WTC11 (cell line): ENCODE measurements around the gene LTBP2. TPM values are rescaled to one million over a fixed set of nuclear protein-coding genes. Genes with fewer than 3 reads are reported as not detected.

ENCODE experiments used
- ATAC-seq: fragments of 200-7000 bp; cut with Tn5 transposase; 2 replicates; pipeline ENCODE4 v1.10.0; 2021; ENCODE audit warnings: mild to moderate bottlenecking, moderate library complexity
- CTCF ChIA-PET: fragments of 300-600 bp; sonication (Branson Sonifier 250); formaldehyde crosslinking; loops from one replicate; lab custom pipeline; 2021; ENCODE audit warnings: antibody characterized with exemption; lab: Charles Lee
- POLR2A ChIA-PET: fragments of 350-600 bp; sonication (Branson Sonifier 250); formaldehyde crosslinking; loops from one replicate; lab custom pipeline; 2021; ENCODE audit warnings: antibody characterized with exemption; lab: Charles Lee
- DNase-seq: peaks from one replicate; pipeline ENCODE4 v3.0.0; 2021; ENCODE audit warnings: low spot score
- H3K27ac Mint-ChIP-seq: 2 replicates; pipeline ENCODE4 v1.8.0; 2021; ENCODE audit warnings: mixed read lengths
- H3K27me3 Mint-ChIP-seq: 2 replicates; pipeline ENCODE4 v1.8.0; 2021; ENCODE audit warnings: low read depth, mild to moderate bottlenecking, moderate library complexity, mixed read lengths
- H3K36me3 Mint-ChIP-seq: 2 replicates; pipeline ENCODE4 v1.8.0; 2021; ENCODE audit warnings: mixed read lengths
- H3K4me1 Mint-ChIP-seq: 2 replicates; pipeline ENCODE4 v1.8.0; 2022; ENCODE audit warnings: mixed read lengths
- H3K4me3 Mint-ChIP-seq: 2 replicates; pipeline ENCODE4 v1.8.0; 2021; ENCODE audit warnings: mild to moderate bottlenecking, moderate library complexity, mixed read lengths
- H3K9me3 Mint-ChIP-seq: 2 replicates; pipeline ENCODE4 v1.8.0; 2021; ENCODE audit warnings: mixed read lengths
- ERG ChIP-seq: fragments of 250-450 bp; sonication (Bioruptor Pico); IDR thresholded peaks from 2 replicates; pipeline ENCODE4 v1.8.0; 2021; ENCODE audit warnings: mild to moderate bottlenecking
- ESRRA ChIP-seq: sonication (generic); formaldehyde crosslinking; IDR thresholded peaks from 2 replicates; pipeline ENCODE4 v1.8.1; 2022; ENCODE audit warnings: mild to moderate bottlenecking, missing genetic modification reagents, borderline replicate concordance
- FOXJ3 ChIP-seq: sonication (generic); formaldehyde crosslinking; IDR thresholded peaks from 2 replicates; pipeline ENCODE4 v1.9.0; 2021; ENCODE audit warnings: missing genetic modification reagents, mild to moderate bottlenecking, borderline replicate concordance
- FOXK1 ChIP-seq: sonication (generic); formaldehyde crosslinking; IDR thresholded peaks from 2 replicates; pipeline ENCODE4 v1.8.0; 2022; ENCODE audit warnings: mild to moderate bottlenecking, moderate library complexity, missing genetic modification reagents
- FOXP1 ChIP-seq: sonication (generic); formaldehyde crosslinking; IDR thresholded peaks from 2 replicates; pipeline ENCODE4 v1.8.0; 2022; ENCODE audit warnings: missing genetic modification reagents, mild to moderate bottlenecking, moderate library complexity, borderline replicate concordance
- FOXP4 ChIP-seq: sonication (generic); formaldehyde crosslinking; IDR thresholded peaks from 2 replicates; pipeline ENCODE4 v1.8.0; 2022; ENCODE audit warnings: mild to moderate bottlenecking, missing genetic modification reagents
- KAT7 ChIP-seq: sonication (generic); formaldehyde crosslinking; IDR thresholded peaks from 2 replicates; pipeline ENCODE4 v1.8.1; 2023; ENCODE audit warnings: missing genetic modification reagents, mild to moderate bottlenecking, borderline replicate concordance
- MXD4 ChIP-seq: fragments of 250-450 bp; sonication (Bioruptor Pico); IDR thresholded peaks from 2 replicates; pipeline ENCODE4 v1.8.0; 2021; ENCODE audit warnings: mild to moderate bottlenecking, moderate library complexity, borderline replicate concordance
- NR1H2 ChIP-seq: sonication (generic); formaldehyde crosslinking; IDR thresholded peaks from 2 replicates; pipeline ENCODE4 v1.9.0; 2021; ENCODE audit warnings: mild to moderate bottlenecking, moderate library complexity, missing genetic modification reagents
- NR3C1 ChIP-seq: sonication (generic); formaldehyde crosslinking; conservative IDR thresholded peaks from 2 replicates; pipeline ENCODE4 v1.8.1; 2023; ENCODE audit warnings: low read depth, mild to moderate bottlenecking, missing genetic modification reagents
- PREB ChIP-seq: sonication (generic); formaldehyde crosslinking; IDR thresholded peaks from 2 replicates; pipeline ENCODE4 v1.8.1; 2022; ENCODE audit warnings: mild to moderate bottlenecking, missing genetic modification reagents, moderate library complexity, borderline replicate concordance
- SMAD3 ChIP-seq: sonication (generic); formaldehyde crosslinking; IDR thresholded peaks from 2 replicates; pipeline ENCODE4 v1.8.0; 2022; ENCODE audit warnings: missing genetic modification reagents, mild to moderate bottlenecking, borderline replicate concordance
- ZNF232 ChIP-seq: sonication (generic); formaldehyde crosslinking; IDR thresholded peaks from 2 replicates; pipeline ENCODE4 v1.8.0; 2022; ENCODE audit warnings: mild to moderate bottlenecking, missing genetic modification reagents
- ZNF416 ChIP-seq: fragments of 250-450 bp; sonication (Bioruptor Pico); IDR thresholded peaks from 2 replicates; pipeline ENCODE4 v1.9.0; 2021; ENCODE audit warnings: mild to moderate bottlenecking, inconsistent platforms
- ZNF512 ChIP-seq: sonication (generic); formaldehyde crosslinking; IDR thresholded peaks from 2 replicates; pipeline ENCODE4 v1.8.1; 2022; ENCODE audit warnings: missing genetic modification reagents, borderline replicate concordance
- ZNF671 ChIP-seq: fragments of 250-450 bp; sonication (Bioruptor Pico); IDR thresholded peaks from 2 replicates; pipeline ENCODE4 v1.8.0; 2021; ENCODE audit warnings: mild to moderate bottlenecking
- total RNA-seq: library from RNA; stranded (reverse); gene quantifications from 3 replicates; pipeline ENCODE4 v1.2.3, GENCODE V29; 2021
- TF ChIP-seq, protein P1 (sequence below): sonication (generic); formaldehyde crosslinking; IDR thresholded peaks from 2 replicates; pipeline ENCODE4 v1.8.0; 2022; ENCODE audit warnings: mild to moderate bottlenecking, missing genetic modification reagents
- TF ChIP-seq, protein P2 (sequence below): sonication (generic); formaldehyde crosslinking; IDR thresholded peaks from 2 replicates; pipeline ENCODE4 v1.8.1; 2023; ENCODE audit warnings: mild to moderate bottlenecking, missing genetic modification reagents

LTBP2 gene
- total RNA-seq, 1 experiment from 2014 or later: 1.2 TPM

DNA sequence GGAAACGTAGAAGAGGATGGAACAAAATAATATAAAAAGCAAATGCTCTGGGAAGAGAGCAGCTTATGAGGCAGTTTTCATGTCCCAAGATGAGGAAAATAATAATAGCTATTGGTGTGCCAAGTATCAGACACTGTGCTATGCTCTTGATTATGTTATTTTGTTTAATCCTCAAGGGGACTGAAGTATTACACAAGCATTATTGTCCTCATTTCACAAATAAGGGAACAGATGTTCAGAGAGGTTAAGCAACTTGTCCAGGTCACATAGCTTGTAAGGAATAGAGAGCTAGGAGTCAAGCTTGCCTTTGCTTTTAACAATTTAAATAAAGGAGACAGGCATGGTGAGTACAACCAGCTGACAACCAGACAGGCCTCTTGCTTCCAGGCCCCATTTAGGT is 26.9 kb upstream of the LTBP2 start (continued):
- TF ChIP-seq FOXJ3 (no peak), PREB (CRISPR knock-in tag) (no peak), ZNF232 (CRISPR knock-in tag) (no peak), FOXP1 (CRISPR knock-in tag) (no peak)

GRCh38 chr14:74638066-74638465 is 26.0 kb upstream of the LTBP2 start:
- H3K9me3 Mint-ChIP-seq: no peaks in the 10 kb centered on the region
- no peaks in the 10 kb centered on the region for H3K27me3 Mint-ChIP-seq
- peaks cover 7% of the 10 kb centered on the region for H3K4me1 Mint-ChIP-seq
- ChIA-PET CTCF (interaction anchor here (1.2 to 3.8 kb wide), 9 partner anchors 10 to 135 kb away, joined by 3 to 21 read pairs (median 4); no protein-coding TSS in a partner anchor), POLR2A (interaction anchor here (0.6 kb wide), 1 partner anchor 134 kb away, joined by 4 read pairs; no protein-coding TSS in a partner anchor)
- peak; percentile 57 for ATAC-seq
- H3K36me3 Mint-ChIP-seq: no peaks in the 10 kb centered on the region
- H3K27ac Mint-ChIP-seq: no peak overlapping the region
- no peak for DNase-seq
- no peak overlapping the region for H3K4me3 Mint-ChIP-seq
- TF ChIP-seq, protein P1, sequence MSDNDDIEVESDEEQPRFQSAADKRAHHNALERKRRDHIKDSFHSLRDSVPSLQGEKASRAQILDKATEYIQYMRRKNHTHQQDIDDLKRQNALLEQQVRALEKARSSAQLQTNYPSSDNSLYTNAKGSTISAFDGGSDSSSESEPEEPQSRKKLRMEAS (CRISPR knock-in tag): no peak
- no peak for TF ChIP-seq PREB (CRISPR knock-in tag)
- no peak for TF ChIP-seq NR1H2
- no peak for TF ChIP-seq ESRRA (CRISPR knock-in tag)

DNA sequence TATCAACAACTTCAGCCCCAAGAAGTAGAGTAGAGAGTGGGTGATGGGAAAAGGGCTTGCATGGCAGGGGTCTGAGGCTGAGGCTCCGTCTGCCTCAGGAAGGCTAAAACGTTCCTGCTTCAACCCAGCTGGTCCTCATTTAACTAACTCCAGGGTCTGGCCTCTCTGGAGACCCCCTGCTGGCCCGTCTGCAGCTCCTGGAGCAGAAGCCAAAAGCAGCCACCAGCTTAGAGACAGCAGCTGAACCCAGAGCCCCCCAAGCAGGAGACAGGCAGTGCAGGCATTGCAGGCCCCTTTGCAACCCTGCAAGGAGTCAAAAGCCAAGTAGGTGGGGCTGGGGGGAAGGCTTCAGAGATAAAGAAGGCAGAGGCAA is 25.1 kb upstream of the LTBP2 start:
- H3K27me3 Mint-ChIP-seq: no peaks in the 10 kb centered on the region
- H3K4me3 Mint-ChIP-seq: no peak overlapping the region
- no peak for DNase-seq
- CTCF ChIA-PET: interaction anchor here (1.2 to 3.8 kb wide), 11 partner anchors 11 to 135 kb away, joined by 3 to 21 read pairs (median 4); no protein-coding TSS in a partner anchor
- H3K9me3 Mint-ChIP-seq: no peaks in the 10 kb centered on the region
- H3K27ac Mint-ChIP-seq: no peak overlapping the region
- no peak for TF ChIP-seq ERG (CRISPR knock-in tag)
- TF ChIP-seq SMAD3 (CRISPR knock-in tag): no peak
- TF ChIP-seq, all 79 proteins: peak for 0
- H3K36me3 Mint-ChIP-seq: no peaks in the 10 kb centered on the region
- H3K4me1 Mint-ChIP-seq: peaks cover 12% of the 10 kb centered on the region
- POLR2A ChIA-PET: no interaction called here
- no peak; the same call in none of the 2 replicates for ATAC-seq

GRCh38 chr14:74636424-74637177 is 24.6 kb upstream of the LTBP2 start:
- Mint-ChIP-seq H3K27me3 (no peaks in the 10 kb centered on the region), H3K4me1 (peaks cover 17% of the 10 kb centered on the region)
- DNase-seq: no peak
- no peak for TF ChIP-seq FOXK1 (CRISPR knock-in tag)
- TF ChIP-seq KAT7: no peak
- TF ChIP-seq MXD4 (CRISPR knock-in tag): no peak
- no peak for TF ChIP-seq FOXP4 (CRISPR knock-in tag)
- TF ChIP-seq NR3C1 (CRISPR knock-in tag): no peak
- TF ChIP-seq, protein P2, sequence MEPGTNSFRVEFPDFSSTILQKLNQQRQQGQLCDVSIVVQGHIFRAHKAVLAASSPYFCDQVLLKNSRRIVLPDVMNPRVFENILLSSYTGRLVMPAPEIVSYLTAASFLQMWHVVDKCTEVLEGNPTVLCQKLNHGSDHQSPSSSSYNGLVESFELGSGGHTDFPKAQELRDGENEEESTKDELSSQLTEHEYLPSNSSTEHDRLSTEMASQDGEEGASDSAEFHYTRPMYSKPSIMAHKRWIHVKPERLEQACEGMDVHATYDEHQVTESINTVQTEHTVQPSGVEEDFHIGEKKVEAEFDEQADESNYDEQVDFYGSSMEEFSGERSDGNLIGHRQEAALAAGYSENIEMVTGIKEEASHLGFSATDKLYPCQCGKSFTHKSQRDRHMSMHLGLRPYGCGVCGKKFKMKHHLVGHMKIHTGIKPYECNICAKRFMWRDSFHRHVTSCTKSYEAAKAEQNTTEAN (CRISPR knock-in tag): no peak
- TF ChIP-seq ZNF512 (CRISPR knock-in tag): no peak
- no peak for TF ChIP-seq ZNF671 (CRISPR knock-in tag)
- no peak for TF ChIP-seq ZNF416 (CRISPR knock-in tag)
- TF ChIP-seq, all 79 proteins: peak for 0
- ATAC-seq: no peak
- ChIA-PET POLR2A (no interaction called here), CTCF (interaction anchor here (1.2 to 3.8 kb wide), 8 partner anchors 18 to 135 kb away, joined by 3 to 21 read pairs (median 4); no protein-coding TSS in a partner anchor)
- no peaks in the 10 kb centered on the region for H3K9me3 Mint-ChIP-seq
- H3K4me3 Mint-ChIP-seq: no peak overlapping the region
- H3K36me3 Mint-ChIP-seq: no peaks in the 10 kb centered on the region
- H3K27ac Mint-ChIP-seq: no peak overlapping the region
